ENCODE measurements around the gene ATF4.

The ATF4 gene

DNA sequence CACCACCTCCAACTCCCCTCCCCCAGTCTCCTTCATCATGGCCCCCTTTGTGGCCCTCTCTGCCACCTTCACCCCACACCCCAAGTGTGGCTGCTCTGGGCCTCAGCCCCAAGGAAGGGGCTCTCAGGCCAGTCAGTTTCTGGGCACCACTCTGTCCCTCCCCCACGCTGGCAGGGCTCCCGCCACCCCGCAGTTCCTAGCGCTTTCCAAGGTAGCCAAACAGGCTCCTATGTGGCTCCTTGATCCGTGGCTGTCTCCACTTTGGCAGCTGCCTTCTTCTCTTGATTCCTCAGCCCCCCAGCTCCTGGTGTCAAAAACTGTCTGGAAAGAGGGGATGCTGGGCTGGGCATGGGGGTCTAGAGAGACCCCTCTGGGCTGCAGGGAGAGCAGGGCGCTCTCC is 39.8 kb downstream of the ATF4 start:
- DNase-seq: no peak

GRCh38 chr22:39562839-39563489 is 42.6 kb downstream of the ATF4 start:
- no peak for DNase-seq

- DNase-seq: no peak
These were observed 43.4 kb downstream of the ATF4 start for GRCh38 chr22:39563571-39564428.

DNA sequence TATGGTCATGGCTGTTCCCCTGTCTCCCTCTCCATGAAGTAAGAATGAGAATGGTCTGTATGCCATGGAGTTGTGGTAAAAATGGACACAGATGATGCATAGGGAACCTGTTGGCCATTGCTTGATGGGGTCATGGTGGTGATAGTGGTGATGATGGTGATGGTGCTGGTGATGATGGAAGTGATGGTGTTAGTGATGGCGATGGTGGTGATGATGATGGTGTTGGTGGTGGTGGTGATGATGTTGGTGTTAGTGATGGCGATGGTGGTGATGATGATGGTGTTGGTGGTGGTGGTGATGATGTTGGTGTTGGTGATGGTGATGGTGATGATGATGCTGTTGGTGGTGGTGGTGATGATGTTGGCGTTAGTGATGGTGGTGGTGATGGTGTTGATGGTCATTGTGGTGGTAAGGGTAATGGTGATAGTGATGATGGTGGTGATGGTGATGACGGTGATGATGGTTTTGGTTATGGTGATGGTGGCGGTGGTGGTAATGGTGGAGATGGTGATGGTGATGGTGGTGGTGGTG is 45.1 kb downstream of the ATF4 start:
- DNase-seq: no peak

DNA sequence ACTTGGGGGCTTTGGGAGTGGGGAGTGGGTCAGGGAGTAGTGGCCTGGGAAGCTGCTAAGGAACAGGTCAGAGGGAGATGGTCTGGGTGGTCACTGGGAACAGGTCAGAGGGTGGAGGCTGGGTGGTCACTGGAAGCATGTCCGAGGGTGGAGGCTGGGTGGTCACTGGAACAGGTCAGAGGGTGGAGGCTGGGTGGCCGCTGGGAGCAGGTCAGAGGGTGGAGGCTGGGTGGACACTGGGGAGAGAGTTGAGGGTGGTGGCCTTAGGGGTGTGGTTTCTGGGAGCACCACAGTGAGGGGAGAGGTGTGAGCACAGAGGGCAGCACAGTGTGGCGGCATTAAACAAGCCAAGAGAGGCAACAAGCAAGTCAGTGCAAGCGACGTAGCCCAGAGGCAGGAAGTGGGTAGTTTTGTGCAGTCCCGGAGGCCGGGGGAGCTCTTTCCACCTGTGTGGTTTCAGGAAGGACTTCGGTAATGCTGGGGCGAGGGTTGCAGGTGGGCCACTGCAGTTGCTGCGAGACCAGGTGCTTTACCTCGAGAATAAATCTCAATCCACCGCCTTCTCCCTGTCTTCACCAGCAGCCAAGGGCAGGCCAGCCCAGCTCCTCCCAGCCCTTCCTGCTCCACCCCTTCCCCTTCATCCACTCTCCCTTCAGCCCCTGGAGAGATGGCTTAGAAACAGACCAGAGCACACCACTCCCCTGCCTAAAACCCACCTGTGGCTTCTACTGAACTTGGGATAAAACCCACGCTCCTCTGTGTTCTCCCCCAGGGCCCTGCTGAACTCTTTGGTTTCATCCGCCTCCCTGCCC is 47.0 kb downstream of the ATF4 start:
- peak in 2 of 5 donors; percentile 32 to 59 for DNase-seq

GRCh38 chr22:39568278-39568981 is 48.1 kb downstream of the ATF4 start:
- no peak for DNase-seq

GRCh38 chr22:39569066-39569465 is 48.7 kb downstream of the ATF4 start:
- DNase-seq: no peak

- no peak for DNase-seq
These were observed 49.9 kb downstream of the ATF4 start for GRCh38 chr22:39570226-39570625.

- no peak for DNase-seq
These were observed 50.3 kb downstream of the ATF4 start, which contains the start of gene CACNA1I for GRCh38 chr22:39570665-39571064. TSS of gene CACNA1I (plus strand) at chr22:39570753. CDS start at chr22:39570753, 0 bp downstream.

DNA sequence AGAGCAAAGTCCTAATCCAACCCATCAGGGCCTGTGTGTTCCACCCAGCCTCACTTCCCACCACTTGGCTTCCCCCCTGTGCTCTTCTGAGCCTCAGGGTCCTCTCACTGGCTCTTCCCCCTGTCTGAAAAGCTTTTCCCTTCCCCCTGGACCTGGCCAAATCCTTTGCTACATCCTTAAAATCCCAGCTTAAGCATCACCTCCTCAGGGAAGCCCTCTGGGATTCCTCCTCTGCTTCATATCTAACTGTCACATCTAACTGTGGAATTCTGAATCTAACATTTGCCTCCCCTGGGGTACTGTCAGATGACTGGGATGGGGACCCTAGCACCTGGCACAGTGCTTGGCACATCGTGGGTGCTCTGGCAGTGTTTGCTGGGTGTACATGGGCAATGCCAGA is 51.2 kb downstream of the ATF4 start:
- no peak for DNase-seq

All from T-helper 1 cell (primary cell).